ENCODE measurements around the gene FHAD1. TPM values are rescaled to one million over a fixed set of nuclear protein-coding genes. Genes with fewer than 3 reads are reported as not detected.

Gene FHAD1
- total RNA-seq, 1 experiment from 2014 or later, result 2.0 TPM

- no peak overlapping the region for H3K27ac ChIP-seq (ENCODE audit: low read depth, low read length, poor library complexity, severe bottlenecking)
- no peaks in the 10 kb centered on the region for H3K36me3 ChIP-seq (ENCODE audit: insufficient read depth, low read length, poor library complexity, severe bottlenecking)
- no peaks in the 10 kb centered on the region for H3K27me3 ChIP-seq (replicated peaks; ENCODE audit: insufficient read depth, low read depth, low read length, poor library complexity)
- ChIA-PET POLR2A (ENCODE audit: low non-redundant PET) (no interaction called here), CTCF (no interaction called here)
- no peak for DNase-seq (ENCODE audit: low spot score)
- TF ChIP-seq CTCF (conservative IDR thresholded peaks at IDR 0.05; ENCODE audit: low read depth, low read length) (no peak), EZH2 (IDR thresholded peaks at IDR 0.05; ENCODE audit: borderline replicate concordance, low read depth, low read length, poor library complexity, severe bottlenecking) (no peak)
- intact Hi-C loops (cut with micrococcal nuclease; ENCODE audit: unreplicated experiment), result no loop called here
- peaks cover 42% of the 10 kb centered on the region for H3K4me1 ChIP-seq (ENCODE audit: insufficient read depth, low read length, poor library complexity, severe bottlenecking)
- no peaks in the 10 kb centered on the region for H3K9me3 ChIP-seq (ENCODE audit: low read depth, low read length, poor library complexity, severe bottlenecking)
- no peak overlapping the region for H3K4me3 ChIP-seq (ENCODE audit: low read depth, low read length, poor library complexity, severe bottlenecking)
- no TSS peak for BruUV-seq (replicated peaks)
Measured at GRCh38 chr1:15329104-15329820, 82.2 kb downstream of the FHAD1 start.

GRCh38 chr1:15330028-15330427 is 83.0 kb downstream of the FHAD1 start:
- no peak for DNase-seq (ENCODE audit: low spot score)
- CTCF ChIA-PET, result no interaction called here

DNA sequence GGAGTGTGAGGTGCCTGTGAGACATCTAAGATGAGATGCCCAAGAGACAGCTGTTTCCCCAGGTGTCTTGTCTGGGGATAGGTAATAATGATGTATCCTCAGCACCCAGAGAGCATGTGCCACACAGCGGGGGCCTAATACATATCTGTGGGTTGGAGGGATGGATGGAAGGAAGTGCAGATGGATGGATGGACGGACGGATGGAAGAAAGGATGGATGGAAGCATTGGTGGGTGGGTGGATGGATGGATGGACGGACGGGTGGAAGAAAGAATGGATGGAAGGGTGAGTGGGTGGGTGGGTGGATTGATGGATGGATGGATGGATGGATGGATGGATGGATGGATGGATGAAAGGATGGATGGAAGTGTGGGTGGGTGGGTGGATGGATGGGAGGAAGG is 84.2 kb downstream of the FHAD1 start:
- no peak overlapping the region for H3K27ac ChIP-seq (ENCODE audit: low read depth, low read length, poor library complexity, severe bottlenecking)
- H3K9me3 ChIP-seq (ENCODE audit: low read depth, low read length, poor library complexity, severe bottlenecking), result no peaks in the 10 kb centered on the region
- BruUV-seq (replicated peaks), result no TSS peak
- POLR2A ChIA-PET (ENCODE audit: low non-redundant PET), result no interaction called here
- no peak overlapping the region for H3K4me3 ChIP-seq (ENCODE audit: low read depth, low read length, poor library complexity, severe bottlenecking)
- TF ChIP-seq CTCF (conservative IDR thresholded peaks at IDR 0.05; ENCODE audit: low read depth, low read length) (no peak), EZH2 (IDR thresholded peaks at IDR 0.05; ENCODE audit: borderline replicate concordance, low read depth, low read length, poor library complexity, severe bottlenecking) (no peak)
- H3K36me3 ChIP-seq (ENCODE audit: insufficient read depth, low read length, poor library complexity, severe bottlenecking), result no peaks in the 10 kb centered on the region
- peaks cover 29% of the 10 kb centered on the region for H3K4me1 ChIP-seq (ENCODE audit: insufficient read depth, low read length, poor library complexity, severe bottlenecking)
- no peaks in the 10 kb centered on the region for H3K27me3 ChIP-seq (replicated peaks; ENCODE audit: insufficient read depth, low read depth, low read length, poor library complexity)
- DNase-seq (ENCODE audit: low spot score), result no peak
- CTCF ChIA-PET, result no interaction called here
- intact Hi-C loops (cut with micrococcal nuclease; ENCODE audit: unreplicated experiment), result no loop called here

More at GRCh38 chr1:15330028-15330427, 83.0 kb downstream of the FHAD1 start:
- Histone ChIP-seq H3K9me3 (ENCODE audit: low read depth, low read length, poor library complexity, severe bottlenecking) (no peaks in the 10 kb centered on the region), H3K4me3 (ENCODE audit: low read depth, low read length, poor library complexity, severe bottlenecking) (no peak overlapping the region), H3K27me3 (replicated peaks; ENCODE audit: insufficient read depth, low read depth, low read length, poor library complexity) (no peaks in the 10 kb centered on the region), H3K36me3 (ENCODE audit: insufficient read depth, low read length, poor library complexity, severe bottlenecking) (no peaks in the 10 kb centered on the region), H3K27ac (ENCODE audit: low read depth, low read length, poor library complexity, severe bottlenecking) (no peak overlapping the region), H3K4me1 (ENCODE audit: insufficient read depth, low read length, poor library complexity, severe bottlenecking) (peaks cover 38% of the 10 kb centered on the region)
- no peak for TF ChIP-seq EZH2 (IDR thresholded peaks at IDR 0.05; ENCODE audit: borderline replicate concordance, low read depth, low read length, poor library complexity, severe bottlenecking)
- no peak for TF ChIP-seq CTCF (conservative IDR thresholded peaks at IDR 0.05; ENCODE audit: low read depth, low read length)
- no TSS peak for BruUV-seq (replicated peaks)
- intact Hi-C loops (cut with micrococcal nuclease; ENCODE audit: unreplicated experiment), result no loop called here
- POLR2A ChIA-PET (ENCODE audit: low non-redundant PET), result no interaction called here
